GM12874 (cell line): ENCODE results near the gene SAMSN1.

Experiments used
- TF ChIP-seq, protein P1 (sequence below): IDR thresholded peaks from 2 replicates; pipeline ENCODE4 v1.5.1; 2011; ENCODE audit warnings: low read depth, mild to moderate bottlenecking, control low read depth, low read length, moderate library complexity; ENCODE audit not compliant: insufficient read depth

SAMSN1 gene

DNA sequence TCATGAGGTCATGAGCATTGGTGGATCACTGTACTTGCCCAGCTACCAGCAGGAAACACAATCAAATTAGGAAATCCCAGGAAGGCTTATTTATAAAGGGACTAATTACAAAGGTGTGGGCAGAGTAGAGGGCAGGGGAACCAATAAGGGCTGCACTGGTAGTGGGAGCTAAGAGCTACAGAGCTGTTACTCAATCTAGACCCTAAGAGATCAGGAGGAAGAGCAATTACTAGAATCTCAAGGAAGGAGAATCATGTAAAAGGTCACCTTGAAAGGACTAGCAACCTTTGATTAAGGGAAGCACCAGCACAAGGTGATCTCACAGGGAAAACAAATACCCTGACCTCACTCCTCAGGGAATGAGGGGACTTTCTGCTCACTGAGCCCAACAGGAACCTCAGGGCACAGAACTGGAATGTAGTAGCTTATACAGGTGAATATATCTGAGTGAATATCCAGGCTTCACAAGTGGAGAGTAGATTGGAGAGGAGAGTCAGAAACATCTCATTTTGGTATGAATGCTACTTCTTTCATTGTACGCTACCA, 66.8 kb downstream of the SAMSN1 start:
- TF ChIP-seq, protein P1, sequence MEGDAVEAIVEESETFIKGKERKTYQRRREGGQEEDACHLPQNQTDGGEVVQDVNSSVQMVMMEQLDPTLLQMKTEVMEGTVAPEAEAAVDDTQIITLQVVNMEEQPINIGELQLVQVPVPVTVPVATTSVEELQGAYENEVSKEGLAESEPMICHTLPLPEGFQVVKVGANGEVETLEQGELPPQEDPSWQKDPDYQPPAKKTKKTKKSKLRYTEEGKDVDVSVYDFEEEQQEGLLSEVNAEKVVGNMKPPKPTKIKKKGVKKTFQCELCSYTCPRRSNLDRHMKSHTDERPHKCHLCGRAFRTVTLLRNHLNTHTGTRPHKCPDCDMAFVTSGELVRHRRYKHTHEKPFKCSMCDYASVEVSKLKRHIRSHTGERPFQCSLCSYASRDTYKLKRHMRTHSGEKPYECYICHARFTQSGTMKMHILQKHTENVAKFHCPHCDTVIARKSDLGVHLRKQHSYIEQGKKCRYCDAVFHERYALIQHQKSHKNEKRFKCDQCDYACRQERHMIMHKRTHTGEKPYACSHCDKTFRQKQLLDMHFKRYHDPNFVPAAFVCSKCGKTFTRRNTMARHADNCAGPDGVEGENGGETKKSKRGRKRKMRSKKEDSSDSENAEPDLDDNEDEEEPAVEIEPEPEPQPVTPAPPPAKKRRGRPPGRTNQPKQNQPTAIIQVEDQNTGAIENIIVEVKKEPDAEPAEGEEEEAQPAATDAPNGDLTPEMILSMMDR, result no peak

DNA sequence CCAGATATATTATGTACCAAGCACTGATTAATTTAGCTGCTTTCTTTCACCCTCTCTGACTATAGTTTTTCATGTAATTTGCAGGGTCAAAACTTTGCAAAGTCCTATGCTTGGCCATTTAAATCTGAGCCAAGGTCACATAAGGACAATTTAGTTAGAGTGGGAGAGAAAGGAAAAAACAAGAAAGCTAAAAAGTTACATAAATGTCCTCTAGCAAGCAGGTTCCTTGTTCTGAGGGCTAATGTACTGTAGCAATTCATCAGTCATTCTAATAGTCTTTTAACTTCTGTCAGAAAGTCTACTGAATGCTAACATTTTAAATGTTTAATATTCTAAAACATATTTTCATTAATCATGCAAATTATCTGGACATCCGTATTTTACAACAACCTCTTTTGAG, 68.3 kb downstream of the SAMSN1 start:
- TF ChIP-seq, protein P1, result no peak

DNA sequence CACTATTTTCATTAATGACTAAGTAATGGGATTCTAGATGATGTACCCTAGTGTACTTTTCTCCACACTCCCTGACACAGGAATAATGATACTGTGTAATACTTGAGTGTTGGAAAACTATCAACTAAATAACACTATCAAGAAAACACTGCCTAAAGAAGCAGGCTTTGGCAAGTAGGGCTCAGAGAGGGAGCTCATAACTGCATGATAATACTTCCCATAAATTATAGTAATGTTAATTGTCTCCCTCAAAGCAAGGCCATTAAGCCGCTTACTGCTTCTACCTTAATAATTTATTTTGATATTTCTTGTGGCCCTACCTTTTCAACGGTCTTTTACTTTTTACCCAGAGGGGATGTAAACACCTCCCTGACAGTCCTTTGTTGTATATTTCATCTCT, 69.0 kb downstream of the SAMSN1 start:
- TF ChIP-seq, protein P1, result no peak

DNA sequence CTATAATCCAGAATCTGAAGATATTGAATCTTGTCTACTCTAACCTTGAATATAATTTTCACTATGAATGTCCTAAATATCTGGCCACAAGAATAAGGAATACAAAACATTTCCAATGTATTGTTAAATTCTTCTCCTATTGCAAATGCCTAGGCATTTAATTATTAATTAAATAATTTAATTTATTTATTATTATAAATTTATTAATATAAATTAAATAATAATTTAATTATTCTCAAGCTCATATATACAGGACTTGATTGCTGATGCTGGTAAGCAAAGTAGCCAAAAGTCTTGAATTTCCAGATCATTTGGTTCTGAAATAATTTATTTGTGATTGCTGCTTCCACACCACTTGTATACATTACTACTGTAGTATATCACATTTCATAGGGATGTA, 71.1 kb downstream of the SAMSN1 start:
- TF ChIP-seq, protein P1, result no peak

DNA sequence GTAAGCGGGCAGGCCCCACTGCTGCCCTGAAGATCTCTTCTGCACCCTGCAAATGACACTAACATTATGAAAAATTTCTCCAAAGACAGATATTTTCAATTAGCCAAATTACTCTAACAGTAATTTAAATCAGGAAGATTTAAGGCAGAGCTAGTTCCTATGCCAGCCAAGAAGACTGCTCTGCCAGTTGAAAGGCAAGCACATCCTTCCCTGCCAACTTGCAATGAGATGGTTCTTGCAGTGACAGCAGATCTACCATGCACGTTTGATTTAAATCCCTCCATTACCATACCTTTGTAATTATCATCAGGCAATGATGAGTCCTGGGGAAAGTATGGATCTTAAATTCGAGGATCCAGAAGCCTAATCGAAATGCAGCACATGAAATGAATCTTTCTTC, 76.5 kb downstream of the SAMSN1 start:
- TF ChIP-seq, protein P1, result no peak

DNA sequence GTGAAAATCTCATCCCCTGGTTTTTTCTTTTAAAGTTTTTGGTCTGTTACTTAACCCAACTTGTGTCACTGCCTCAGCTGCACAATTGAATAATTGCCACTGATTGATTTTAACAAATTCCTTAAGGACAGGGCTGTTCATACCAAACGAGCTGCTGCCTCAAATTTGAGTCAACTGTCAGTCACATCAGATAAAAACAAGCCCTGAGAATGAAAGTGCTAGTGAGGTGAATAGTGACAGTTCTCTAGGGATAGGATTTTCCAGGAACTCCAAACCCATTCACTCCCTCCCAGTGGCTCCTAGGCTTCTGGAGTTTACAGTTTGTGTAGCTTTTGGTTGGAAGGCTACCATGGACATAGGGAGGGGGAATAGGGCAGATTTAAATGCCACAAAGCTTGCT, 79.4 kb downstream of the SAMSN1 start:
- TF ChIP-seq, protein P1, result no peak

DNA sequence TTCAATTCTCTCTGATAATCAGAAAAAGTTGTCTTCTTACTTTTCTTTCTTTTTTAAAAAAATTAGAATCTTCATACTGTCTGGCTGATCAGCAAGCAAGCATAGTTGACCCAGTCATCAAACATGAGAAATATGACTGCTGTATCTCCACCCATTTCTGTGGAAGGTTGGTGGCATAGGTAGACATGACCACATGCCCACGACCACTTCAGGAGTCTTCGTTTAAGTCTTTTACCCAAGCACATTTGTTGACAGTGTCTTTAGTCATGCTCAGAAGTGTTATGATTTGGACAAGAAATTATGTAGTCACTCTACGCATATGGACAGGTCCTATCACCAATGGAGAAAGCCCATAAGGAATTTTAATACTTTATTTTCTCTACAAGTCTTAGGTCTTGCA, 88.4 kb downstream of the SAMSN1 start:
- TF ChIP-seq, protein P1, result no peak

DNA sequence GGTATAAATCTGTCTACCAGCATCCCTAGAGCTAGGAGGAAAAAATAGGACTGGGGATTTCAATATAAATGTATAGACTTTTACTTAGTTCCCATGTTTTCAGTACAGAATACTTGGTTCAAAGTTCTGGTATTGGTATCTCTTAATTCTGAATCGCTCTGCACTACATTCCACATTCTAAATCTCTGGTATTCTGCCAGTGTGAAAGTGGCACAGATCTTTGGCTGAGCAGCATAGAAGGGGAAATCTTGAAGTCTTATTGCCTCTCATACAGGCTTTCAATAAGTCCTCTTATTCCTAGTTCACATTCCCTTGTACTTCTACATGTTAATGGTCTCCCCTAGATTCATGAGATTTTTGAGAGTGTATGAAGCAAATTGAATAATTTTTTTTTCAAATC, 89.2 kb downstream of the SAMSN1 start:
- TF ChIP-seq, protein P1, result no peak
